IPS-18c (cell line): Measurements from ENCODE around the gene COQ7.

Experiments
- H3K4me3 ChIP-seq: 2 replicates; pipeline ENCODE4 v1.7.0; 2013; ENCODE audit warnings: low read depth, mild to moderate bottlenecking, low read length, moderate library complexity; ENCODE audit not compliant: insufficient read depth
- H3K9me3 ChIP-seq: one replicate; pipeline ENCODE4 v1.6.1; 2013; ENCODE audit warnings: mild to moderate bottlenecking, low read length, moderate library complexity; ENCODE audit not compliant: control insufficient read depth, insufficient read depth

The COQ7 gene

DNA sequence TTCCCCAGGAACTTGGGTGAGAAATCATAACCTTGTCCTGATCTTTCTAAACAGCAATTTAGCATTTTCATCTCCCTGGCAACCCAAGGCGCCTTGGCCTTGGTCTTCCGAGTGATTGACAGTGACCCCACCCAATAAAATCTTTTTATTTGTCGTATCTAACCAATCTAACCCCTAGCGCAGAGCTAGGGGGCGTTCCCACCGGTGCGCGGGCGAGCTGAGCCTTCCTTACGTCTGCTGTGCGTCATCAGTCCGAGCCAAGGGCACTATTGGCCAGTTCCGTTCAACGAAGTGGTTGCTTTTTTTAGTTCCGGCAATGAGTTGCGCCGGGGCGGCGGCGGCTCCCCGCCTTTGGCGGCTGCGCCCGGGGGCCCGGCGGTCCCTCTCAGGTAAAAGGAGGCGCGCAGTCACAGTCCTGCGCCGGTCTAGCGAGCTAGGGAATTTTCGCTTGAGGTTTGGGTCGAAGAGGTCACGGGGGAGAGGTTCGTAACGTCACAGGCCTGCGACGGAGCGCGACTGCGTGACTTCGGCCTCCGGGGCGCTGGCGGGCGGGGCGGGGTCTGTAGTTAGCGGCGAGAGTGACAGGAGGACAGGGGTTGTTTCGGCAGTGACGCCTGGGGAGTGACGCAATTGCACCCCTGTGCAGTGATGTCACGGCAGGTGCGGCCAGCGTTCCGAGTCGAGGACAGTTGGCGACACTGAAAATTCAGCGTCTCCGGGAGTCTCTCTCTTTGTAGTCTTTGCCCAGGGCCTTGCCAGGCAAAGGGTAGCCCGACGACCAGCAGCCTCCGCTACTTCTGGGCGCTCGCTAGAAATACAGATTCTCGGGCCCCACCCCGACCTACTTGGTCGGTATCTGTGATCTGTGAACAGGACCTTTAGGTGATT lies at the start of gene COQ7:
TSS of gene COQ7 (plus strand) at position 266 of the 888 bp plus-strand sequence. CDS start at position 317, 51 bp downstream.
- H3K9me3 ChIP-seq: no peaks in the 10 kb centered on the region
- peak within 1 kb of the TSS; percentile 71 for H3K4me3 ChIP-seq

DNA sequence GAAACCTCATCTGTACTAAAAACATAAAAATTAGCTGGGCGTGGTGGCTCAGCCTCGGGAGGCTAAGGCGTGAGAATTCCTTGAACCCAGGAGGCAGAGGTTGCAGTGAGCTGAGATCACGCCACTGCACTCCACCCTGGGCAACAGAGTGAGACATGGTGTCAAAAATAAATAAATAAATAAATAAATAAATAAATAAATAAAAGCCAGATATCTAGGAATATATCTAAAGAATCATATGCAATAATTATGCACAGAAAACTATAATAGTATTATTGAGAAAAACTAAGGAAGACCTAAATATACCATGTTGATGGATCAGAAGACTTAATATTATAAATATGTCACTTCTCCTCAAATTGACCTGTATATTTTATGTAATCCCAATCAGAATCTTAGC lies 46.7 kb upstream of the COQ7 start:
- Histone ChIP-seq H3K4me3 (no peak overlapping the region), H3K9me3 (no peaks in the 10 kb centered on the region)

DNA sequence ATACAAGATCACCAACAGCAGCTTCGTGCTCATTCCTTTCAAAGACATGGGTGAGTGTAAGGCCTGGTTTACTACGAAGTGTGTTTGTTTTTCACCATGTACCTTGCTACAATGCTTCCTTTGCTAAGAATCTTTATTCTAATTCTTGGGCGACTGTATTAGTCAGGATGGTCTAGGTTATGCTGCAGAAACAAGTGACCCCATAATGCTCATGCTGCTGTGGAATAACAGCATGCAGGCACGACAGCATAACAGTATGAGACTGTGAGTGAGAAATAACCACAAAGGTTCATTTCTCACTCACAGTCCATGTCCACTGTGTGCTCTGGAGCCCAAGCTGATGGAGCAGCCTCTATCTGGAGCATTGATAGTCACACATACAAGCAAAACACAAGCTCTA lies 45.7 kb upstream of the COQ7 start:
- Histone ChIP-seq H3K9me3 (no peaks in the 10 kb centered on the region), H3K4me3 (no peak overlapping the region)

DNA sequence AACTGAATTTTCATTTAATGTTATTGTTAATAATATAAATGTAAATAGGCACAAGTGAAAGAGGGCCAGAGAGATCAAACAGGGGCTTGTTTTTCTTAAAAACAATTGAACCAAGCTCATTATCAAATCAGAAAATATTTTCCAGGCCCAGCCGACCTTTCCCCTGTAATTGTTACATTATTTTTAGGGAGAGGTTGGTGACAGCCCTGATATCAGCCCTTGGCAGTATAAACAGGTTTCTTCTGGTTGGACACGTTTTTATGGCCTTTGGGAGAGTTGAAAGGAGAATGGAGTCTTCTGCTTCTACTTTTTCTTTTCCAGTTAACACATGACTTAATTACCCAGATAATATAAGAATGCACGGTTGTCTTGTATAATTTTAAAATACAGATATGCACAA lies 40.0 kb upstream of the COQ7 start:
- Histone ChIP-seq H3K9me3 (no peaks in the 10 kb centered on the region), H3K4me3 (no peak overlapping the region)

DNA sequence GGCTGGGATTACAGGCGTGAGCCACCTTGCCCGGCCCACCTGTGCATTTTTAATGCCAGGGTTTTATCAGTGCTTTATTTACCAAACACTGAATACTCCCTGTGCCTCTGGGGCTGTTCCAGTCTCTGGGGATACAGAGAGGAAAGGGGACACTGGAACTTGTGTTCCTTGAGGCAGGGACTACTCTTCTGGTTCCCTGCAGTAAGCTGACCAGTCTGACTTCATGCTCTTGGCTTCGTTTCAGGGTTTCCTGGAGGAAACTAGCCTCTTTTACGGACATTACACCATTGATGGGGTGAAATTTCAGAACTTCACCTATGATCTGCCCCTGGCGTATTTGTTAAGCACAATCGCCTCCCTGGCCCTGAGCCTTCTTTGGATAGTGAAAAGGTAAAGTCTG lies 37.4 kb upstream of the COQ7 start:
- H3K4me3 ChIP-seq: no peak overlapping the region

DNA sequence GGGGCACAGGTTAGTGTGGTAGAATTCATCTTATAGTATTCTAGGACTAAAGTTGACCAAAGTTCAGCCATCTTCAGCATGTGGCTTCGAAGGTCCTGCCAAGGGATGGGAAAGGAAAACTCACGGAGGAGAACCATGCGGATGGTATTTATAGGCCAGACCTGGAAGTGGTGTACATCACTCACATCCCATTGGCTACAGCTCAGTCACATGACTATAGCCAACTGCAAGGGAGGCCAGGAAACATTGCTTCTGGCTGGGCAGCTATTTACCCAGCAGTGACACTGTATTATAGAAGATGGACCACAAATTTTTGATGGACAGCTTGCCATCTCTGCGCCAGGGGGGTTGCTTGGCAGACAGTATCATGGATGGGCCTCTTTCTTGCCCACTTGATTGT lies 35.7 kb upstream of the COQ7 start:
- H3K9me3 ChIP-seq: no peaks in the 10 kb centered on the region
- H3K4me3 ChIP-seq: no peak overlapping the region

More for the DNA sequence above, 37.4 kb upstream of the COQ7 start:
- no peaks in the 10 kb centered on the region for H3K9me3 ChIP-seq

DNA sequence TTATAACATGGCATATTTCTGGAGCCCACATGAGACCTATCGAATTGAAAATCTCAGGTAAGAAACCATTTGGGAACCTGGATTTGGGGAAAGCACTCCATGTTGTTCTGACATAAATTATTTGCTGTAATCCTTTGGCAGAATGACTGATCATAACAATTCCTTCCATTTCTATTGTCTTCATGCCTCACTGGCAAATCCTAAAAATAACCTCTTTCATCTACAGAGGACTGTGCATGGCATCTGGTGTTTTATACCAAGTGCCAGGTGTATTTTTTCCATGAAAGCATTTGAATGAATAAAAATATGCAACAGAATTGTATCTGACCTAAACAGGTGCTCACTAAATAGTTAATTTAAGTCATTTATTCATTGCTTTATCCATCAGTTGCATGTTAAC lies 33.7 kb upstream of the COQ7 start:
- no peaks in the 10 kb centered on the region for H3K9me3 ChIP-seq

DNA sequence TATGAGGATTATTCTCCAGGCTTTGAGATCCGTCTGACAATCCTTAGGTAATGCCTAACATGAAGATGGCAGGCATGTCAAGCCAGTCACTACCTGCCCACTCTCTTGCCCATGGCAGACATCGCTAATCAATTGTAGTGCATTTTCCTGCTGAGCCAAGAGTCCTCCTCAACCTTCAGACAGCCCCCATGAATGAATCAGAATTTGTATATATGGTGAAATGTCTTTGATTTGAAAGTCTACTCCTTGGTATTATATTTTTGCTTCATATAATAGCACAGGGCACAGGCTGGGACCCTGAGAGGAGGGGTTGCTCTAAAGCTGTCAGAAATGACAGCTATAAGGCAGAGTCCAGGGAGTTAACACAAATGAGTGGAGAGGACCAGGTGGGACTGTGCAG lies 27.0 kb upstream of the COQ7 start:
- Histone ChIP-seq H3K4me3 (no peak overlapping the region), H3K9me3 (no peaks in the 10 kb centered on the region)

More for the DNA sequence above, 33.7 kb upstream of the COQ7 start:
- H3K4me3 ChIP-seq: no peak overlapping the region

DNA sequence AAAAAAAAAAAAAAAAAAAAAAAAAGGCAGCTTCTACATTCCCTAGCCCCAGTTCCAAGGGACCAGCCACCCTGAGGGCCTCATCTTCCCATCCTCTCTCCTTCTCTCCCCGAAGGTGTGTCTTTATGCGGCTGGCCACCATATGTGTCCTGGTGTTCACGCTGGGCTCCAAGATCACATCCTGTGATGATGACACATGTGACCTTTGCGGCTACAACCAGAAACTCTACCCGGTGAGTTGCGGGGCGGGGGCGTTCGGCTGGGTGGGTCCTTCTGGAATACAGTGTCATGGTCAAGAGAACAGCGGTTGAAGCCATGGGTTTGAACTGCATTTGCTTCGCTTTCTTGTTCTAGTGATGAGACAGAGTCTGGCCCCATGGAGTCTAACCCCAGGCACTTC lies 22.6 kb upstream of the COQ7 start:
- no peak overlapping the region for H3K4me3 ChIP-seq

DNA sequence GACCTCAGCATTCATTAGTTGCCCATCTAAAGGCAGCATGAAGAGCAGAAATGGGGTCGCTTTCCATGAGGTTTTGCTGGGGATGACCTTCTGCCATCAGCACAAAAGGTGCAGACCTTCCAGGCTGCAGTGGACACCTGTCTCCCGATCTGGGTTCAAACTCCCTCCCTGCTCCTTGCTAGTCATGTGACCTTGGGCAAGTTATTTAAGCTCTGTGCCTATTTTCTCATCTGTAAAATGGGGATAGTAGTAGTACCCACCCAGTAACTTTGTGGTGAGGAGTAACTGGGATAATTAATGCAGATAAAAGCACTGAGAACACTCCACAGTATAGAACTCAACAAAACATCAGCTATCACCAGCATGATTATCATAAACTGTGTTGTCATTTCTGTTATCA lies 21.4 kb upstream of the COQ7 start:
- H3K4me3 ChIP-seq: no peak overlapping the region
- no peaks in the 10 kb centered on the region for H3K9me3 ChIP-seq

More for the DNA sequence above, 22.6 kb upstream of the COQ7 start:
- no peaks in the 10 kb centered on the region for H3K9me3 ChIP-seq

DNA sequence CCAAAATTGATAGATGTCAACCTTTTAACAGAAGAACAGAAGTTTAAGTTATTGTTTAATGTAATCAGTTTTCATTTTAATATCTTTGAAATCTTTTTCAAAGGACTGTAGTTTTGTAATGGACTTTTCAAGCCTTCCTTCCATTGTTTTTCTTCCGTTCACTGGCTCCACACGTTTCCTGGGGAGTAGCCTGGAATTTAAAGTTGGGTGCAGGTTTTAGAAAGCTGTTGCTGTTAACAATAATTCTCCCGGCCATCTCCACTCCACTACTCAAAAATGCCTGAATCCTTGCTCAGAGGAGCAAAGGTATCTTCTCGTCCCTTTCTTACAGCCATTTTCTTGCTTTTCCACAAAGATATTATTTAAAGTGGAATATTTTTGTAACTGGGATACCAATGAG lies 4.7 kb upstream of the COQ7 start:
- H3K4me3 ChIP-seq: no peak overlapping the region
- H3K9me3 ChIP-seq: no peaks in the 10 kb centered on the region

DNA sequence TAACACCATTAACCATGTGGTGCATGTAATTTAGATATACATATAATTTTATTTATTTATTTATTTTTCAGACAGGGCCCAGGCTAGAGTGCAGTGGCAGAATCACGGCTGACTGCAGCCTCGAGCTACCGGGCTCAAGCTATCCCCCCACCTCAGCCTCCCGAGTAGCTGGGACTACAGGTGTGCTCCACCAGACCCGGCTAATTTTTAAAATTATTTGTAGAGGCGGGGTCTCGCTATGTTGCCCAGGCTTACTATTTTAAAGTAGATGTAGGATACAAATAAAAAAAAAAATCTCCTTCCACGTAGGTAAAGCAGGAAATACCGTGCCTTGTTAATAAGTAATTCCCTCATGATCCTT lies 446 bp upstream of the COQ7 start:
- peak overlapping the region; percentile 71; the same call in 1 of the 2 replicates for H3K4me3 ChIP-seq

DNA sequence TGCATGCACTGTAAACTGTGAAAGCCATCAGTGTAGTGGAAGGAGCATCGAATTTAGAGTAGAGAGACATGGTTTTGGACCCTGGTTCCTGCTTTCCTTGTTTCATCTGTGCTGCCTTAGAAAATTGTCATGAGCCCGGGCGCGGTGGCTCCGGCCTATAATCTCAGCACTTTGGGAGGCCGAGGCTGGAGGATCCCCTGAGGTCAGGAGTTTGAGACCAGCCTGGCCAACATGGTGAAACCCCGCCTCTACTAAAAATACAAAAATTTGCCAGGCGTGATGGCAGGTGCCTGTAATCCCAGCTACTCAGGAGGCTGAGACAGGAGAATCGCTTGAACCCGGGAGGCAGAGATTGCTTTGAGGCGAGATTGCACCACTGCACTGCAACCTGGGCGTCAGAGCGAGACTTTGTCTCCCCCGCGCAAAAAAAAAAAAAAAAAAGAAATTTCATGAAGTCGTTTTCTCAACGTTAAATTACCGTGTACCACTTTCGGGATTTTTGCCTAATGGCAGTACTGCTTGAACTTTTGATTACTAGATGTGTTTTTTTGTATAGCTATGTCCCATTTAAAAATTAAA lies 912 bp downstream of the COQ7 start:
- H3K4me3 ChIP-seq: peak overlapping the region; percentile 71
- H3K9me3 ChIP-seq: no peaks in the 10 kb centered on the region

More for the DNA sequence above, 446 bp upstream of the COQ7 start:
- no peaks in the 10 kb centered on the region for H3K9me3 ChIP-seq

DNA sequence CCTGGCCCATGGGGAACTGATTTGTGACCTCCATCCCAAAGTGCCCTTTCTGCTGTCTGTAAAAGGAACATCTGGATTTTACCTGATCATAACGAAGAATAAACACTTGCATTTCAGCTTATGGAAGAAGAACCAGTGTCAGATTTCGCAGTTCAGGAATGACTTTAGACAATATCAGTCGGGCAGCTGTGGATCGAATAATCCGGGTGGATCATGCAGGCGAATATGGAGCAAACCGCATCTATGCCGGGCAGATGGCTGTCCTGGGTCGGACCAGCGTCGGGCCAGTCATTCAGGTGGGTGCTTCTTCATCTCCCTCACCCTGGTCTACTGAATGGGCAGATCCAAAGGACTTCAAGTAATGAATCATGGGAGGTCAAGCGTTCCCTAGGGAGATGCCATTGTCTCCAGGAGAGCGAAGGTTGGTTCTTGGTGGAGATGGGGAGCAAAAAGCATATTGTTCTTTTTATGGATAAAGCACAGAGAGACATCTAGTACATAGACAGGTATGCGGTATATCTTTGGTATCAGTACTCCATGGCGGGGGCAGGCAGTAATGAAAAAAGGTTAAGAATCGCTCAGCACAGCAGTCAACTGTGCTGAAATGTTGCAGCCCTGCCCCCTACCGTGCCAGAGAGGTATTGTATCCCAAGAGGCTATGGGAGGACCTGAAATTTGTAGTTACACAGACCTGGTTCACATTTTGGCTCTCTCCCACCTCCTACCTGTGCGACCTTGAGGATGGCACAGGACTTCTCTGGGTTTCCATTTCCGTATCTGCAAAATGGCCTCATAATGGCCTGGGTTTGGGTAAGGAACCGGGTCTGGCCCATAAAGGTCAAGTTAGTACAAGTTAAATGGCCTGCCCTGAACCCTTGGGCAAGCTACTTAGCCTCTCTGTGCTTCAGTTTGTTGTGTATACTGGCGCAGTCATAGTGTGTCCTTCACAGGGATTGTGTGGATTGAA lies 4.7 kb downstream of the COQ7 start:
- Histone ChIP-seq H3K9me3 (no peaks in the 10 kb centered on the region), H3K4me3 (no peak overlapping the region)

DNA sequence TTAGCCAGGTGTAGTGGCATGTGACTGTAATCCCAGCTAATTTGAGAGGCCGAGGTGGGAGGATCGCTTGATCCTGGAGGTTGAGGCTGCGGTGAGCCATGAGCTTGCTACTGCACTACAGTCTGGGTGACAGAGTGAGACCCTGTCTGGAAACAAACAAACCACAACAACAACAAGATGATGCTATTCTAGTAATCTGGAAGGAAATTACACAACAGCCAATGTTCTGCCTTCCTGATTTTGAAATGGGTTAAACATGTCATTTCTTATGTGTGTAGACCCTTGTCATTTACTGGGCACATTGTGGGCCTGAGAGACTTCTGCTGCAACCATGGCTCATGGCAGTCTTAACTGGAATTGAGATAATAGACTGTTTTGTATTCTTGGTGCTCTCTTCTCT lies 5.9 kb downstream of the COQ7 start:
- no peak overlapping the region for H3K4me3 ChIP-seq
- H3K9me3 ChIP-seq: no peaks in the 10 kb centered on the region

DNA sequence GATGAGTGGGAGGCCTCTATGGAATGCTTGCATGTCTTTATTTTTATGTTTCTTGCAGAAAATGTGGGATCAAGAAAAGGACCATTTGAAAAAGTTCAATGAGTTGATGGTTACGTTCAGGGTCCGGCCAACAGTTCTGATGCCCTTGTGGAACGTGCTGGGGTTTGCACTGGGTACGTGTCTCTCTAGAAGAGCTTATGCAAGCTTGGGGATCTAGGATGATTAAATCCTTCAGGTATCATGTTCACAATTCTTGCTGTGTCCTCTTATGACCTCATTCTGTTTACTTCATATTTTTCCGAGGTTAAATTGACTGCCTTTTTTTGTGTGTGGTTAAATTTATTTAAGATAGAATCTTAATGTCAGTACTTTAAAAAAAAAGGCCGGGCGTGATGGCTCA lies 6.4 kb downstream of the COQ7 start:
- Histone ChIP-seq H3K9me3 (no peaks in the 10 kb centered on the region), H3K4me3 (no peak overlapping the region)

DNA sequence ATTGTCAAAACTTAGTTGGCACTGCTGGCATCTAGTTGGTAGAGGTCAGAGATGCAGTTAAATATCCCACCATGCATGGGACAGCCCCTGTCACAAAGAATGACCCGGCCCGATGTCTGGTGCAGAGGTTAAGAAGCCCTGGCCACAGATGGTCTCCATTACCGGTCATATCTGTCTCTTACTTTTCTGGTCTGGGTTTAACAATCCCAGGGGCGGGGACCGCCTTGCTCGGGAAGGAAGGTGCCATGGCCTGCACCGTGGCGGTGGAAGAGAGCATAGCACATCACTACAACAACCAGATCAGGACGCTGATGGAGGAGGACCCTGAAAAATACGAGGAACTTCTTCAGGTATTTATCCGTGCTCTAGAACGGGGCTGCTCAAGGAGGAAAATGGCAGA lies 8.1 kb downstream of the COQ7 start:
- no peak overlapping the region for H3K4me3 ChIP-seq

More for the DNA sequence above, 8.1 kb downstream of the COQ7 start:
- no peaks in the 10 kb centered on the region for H3K9me3 ChIP-seq
